Activated CD4-positive, alpha-beta T cell treated with anti-CD3 and anti-CD28 coated beads, Interleukin-2, Interleukin-6, amounts not matched to agents 100 ng/mL and 50 ng/mL, durations not matched to agents 16 hours and 8 hours (primary cell): ENCODE measurements around the gene RFPL1.

Experiments
- DNase-seq: peaks from one replicate; pipeline ENCODE4 v3.0.0-alpha.2; 2020

RFPL1 gene

DNA sequence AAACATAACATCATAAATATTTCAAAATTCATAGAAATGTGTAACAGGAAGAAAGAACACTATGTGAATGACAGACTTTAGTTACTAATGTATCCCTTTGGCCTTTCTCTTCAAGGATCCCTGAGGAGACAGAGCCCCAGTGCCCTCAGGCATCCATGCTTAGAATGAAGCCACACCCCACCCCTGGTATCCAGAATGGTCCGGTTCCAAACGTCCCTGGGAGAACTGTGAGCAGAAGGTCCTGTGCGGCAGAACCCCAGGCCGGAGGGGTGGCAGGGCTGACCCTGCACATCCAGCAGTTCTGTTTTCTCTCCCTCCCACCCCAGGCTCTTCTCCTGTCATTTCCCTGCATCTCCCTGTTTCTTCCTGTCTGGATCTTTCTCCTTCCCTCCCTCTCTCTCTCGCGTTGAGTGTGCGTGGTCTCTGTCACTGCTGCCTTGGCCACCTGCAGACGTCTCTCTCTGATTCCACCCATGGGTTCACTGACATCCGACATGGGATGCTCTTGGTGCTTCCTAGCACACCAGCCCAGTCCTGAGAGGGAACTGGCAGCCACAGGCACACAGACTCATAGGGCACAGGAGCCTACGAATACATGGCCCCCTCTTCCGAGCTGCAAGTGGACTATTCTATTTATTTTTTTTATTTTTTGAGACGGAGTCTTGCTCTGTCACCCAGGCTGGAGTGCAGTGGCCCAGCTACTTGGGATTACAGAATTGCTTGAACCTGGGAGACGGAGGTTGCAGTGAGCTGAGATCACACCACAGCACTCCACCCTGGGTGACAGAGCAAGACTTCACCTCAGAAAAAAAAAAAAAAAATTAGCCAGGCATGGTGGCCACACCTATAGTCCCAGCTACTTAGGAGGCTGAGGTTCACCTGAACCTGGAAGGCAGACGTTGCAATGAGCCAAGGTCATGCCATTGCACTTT lies 5.7 kb downstream of the RFPL1 start:
- DNase-seq: no peak

GRCh38 chr22:29445508-29445907 lies 7.1 kb downstream of the RFPL1 start:
- DNase-seq: no peak

DNA sequence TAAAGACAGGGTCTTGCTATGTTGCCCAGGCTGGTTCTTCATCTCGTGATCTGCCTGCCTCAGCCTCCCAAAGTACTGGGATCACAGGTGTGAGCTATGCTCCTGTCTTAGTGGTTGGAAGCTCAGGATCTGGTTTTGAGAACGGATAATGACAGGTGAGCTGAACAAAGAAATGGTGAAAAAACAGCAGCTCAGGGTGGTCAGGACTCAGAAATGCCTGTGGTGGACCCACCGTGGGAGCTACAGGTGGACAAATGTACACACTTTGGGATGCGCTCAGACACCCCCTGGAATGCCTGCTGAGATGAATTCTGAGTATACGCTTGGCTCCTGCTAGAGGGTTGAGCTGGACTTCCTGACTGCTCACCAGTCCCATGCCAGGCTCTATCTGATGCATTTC lies 9.5 kb downstream of the RFPL1 start:
- no peak for DNase-seq

- DNase-seq: no peak
These were observed 11.0 kb downstream of the RFPL1 start for GRCh38 chr22:29449296-29449875.

GRCh38 chr22:29450222-29450621 lies 11.8 kb downstream of the RFPL1 start:
- no peak for DNase-seq

DNA sequence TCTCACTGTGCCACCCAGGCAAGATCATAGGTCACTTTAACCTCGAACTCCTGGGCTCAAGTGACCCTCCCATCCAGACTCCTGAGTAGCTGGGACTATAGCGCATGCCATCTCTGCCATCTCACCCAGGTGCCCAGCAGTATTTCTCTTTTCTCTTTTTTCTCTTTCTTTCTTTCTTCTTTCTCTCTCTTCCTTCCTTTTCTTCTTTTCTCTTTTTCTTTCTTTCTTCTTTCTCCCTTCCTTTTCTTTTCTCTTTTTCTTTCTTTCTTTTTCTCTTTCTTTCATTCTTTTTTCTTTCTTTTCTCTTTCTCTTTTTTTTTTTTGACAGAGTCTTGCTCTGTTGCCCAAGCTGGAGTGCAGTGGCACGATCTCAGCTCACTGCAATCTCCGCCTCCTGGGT lies 13.5 kb downstream of the RFPL1 start:
- no peak for DNase-seq

- DNase-seq: no peak
These were observed 15.9 kb downstream of the RFPL1 start for GRCh38 chr22:29454276-29454675.

DNA sequence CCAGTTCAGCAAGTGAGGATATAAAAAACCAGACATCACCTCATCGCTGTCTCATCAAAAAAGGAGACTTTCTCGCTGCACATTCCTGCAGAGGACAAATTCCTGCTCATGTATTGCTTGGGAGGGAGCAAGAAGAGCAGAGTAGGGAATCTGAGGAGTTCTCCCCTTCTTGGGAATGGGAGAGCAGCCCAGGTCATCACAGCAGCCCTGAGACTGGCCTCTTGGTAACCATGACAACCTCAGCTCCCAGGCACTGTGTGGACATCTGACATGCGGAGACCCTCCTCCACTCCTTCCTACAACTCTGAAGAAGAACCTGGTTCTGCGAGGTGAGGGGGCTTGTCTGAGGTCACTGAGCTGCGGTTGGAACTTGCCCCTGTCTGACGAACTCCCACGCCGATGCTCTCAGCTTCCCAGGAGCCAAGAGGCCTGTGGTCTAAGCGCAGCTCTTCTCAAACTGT lies 17.9 kb downstream of the RFPL1 start:
- no peak for DNase-seq

GRCh38 chr22:29457730-29458129 lies 19.3 kb downstream of the RFPL1 start:
- DNase-seq: peak; percentile 54

DNA sequence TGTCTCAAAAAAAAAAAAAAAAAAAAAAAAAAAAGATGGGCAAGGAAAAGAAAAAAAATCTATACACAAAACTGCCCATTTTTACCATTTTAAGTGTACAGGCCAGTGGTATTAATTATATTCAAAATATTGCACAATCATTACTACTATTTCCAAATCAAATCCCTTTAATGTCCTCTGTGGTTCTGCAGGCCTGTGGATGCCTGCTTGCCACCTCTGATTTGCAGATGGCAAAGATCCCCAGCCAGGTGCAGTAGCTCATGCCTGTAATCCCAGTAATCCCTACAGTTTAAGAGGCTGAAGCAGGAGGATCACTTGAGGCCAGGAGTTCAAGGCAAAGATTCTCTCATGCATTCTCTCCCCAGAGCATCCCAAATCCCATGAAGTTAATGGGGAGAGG lies 20.2 kb downstream of the RFPL1 start:
- DNase-seq: no peak

DNA sequence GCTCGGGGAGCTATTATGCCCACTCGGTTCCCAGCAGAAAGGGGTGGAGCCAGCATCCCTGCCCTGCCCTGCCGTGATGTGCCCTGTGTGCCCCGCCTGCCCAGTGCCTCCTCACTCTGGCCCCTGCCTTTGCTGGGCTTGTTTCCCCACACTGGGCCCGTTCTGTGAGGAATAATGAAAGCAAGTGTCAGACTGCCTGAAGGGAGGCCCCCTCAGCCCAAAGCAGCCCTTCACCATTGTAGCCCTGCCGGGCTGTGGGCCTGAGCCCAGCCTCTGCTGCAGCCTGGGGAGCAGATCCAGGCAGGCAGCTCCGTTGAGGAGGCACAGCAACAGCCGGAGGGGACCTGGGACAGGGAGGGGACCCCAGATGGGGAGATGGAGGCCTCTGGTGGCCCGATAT lies 21.4 kb downstream of the RFPL1 start:
- DNase-seq: no peak

- DNase-seq: no peak
These were observed 22.9 kb downstream of the RFPL1 start for GRCh38 chr22:29461263-29461662.

GRCh38 chr22:29463629-29464028 lies 25.2 kb downstream of the RFPL1 start:
- no peak for DNase-seq

DNA sequence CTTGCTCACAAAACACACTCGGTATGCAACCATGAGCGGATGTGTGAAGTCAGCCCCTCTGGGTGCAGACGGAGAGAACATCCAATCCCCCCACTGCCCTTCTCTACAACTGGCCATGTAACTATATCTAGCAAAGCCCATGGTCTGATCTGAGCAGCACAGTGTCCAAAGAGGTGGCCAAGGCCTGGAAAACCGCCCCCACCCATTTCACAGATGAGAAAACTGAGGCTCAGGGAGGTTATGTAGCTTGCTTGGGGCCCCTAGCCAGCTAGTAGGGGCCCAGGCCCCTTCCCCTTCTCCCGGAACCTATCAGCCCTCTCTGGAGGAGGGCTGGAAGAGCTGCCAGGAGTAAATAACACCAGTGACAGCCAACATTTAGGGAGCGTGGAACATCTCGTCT lies 26.2 kb downstream of the RFPL1 start:
- DNase-seq: no peak

DNA sequence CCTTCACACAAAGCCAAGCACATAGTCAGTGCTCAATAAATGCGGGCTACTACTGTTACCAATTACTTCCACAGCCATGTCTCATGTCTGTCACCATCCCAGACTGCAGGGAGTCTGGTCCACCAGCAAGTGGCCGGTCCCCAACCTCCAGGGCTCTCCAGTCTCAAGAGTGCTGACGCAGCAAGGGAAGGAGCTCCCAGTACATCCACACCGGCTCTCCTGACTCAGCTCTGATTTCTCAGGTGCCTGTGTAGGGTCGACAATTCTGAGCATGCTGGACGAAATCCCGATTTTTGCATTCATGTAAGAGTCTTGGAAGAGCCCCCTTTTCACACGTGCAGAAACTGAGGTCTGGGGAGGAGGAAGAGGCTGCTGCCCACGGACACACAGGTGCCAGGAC lies 31.4 kb downstream of the RFPL1 start:
- DNase-seq: no peak

- peak; percentile 86 for DNase-seq
These were observed 31.9 kb downstream of the RFPL1 start for GRCh38 chr22:29470159-29470855.

GRCh38 chr22:29473001-29473400 lies 34.6 kb downstream of the RFPL1 start:
- no peak for DNase-seq

DNA sequence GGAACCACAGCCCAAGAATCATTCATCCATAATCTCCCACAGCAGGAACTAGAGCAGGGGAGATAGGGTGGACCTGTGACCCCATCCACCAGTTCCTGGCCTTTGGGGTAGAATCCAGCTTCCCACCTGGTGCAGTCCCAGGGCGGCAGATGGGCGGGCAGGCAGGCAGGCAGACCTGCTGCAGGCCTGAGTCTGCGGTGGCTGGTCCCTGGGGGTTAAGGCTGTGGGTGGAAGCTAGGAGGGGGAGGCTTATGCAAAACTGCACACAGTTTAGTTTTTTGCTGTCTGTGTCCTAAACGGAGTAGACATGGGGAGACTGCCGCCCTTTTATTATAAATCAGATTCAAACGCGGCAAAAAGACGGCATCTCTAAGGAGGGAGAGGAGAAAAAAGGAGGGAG lies 37.2 kb downstream of the RFPL1 start:
- DNase-seq: no peak

- no peak for DNase-seq
These were observed 37.7 kb downstream of the RFPL1 start for GRCh38 chr22:29476116-29476515.

GRCh38 chr22:29477723-29478318 lies 39.4 kb downstream of the RFPL1 start:
- DNase-seq: no peak

GRCh38 chr22:29478326-29479276 lies 40.2 kb downstream of the RFPL1 start:
- peak; percentile 17 for DNase-seq
